K562 (cell line): ENCODE measurements around the gene COPE. TPM values are rescaled to one million over a fixed set of nuclear protein-coding genes. Genes with fewer than 3 reads are reported as not detected.
A peak's percentile ranks its signal among the peaks of the same experiment; 100 is the strongest.

Experiments
- ATAC-seq: fragments of 200-7000 bp; cut with Tn5 transposase; 3 replicates; pipeline ENCODE4 v1.9.1; 2020; ENCODE audit warnings: moderate library complexity
- BruUV-seq: library from RNA; stranded (reverse); fragments of 400-500 nt; replicated peaks from 2 replicates; lab custom pipeline; 2021; lab: Mats Ljungman, UMichigan
- CTCF ChIA-PET: fragments of 300-600 bp; formaldehyde crosslinking; extraction: SDS; loops from one replicate; lab custom pipeline; 2021; ENCODE audit warnings: low intra/inter-chr PET ratio; lab: Yijun Ruan, JAX
- POLR2A ChIA-PET: fragments of 300-600, 350-650 bp; sonication (Branson Sonifier 250); formaldehyde crosslinking; extraction: SDS; loops from one replicate; lab custom pipeline; 2021; ENCODE audit warnings: antibody characterized with exemption, inconsistent platforms; lab: Yijun Ruan, JAX
- DNase-seq, 4 experiments: peaks; one replicate each; pipeline versions ENCODE4 v3.0.0 to v3.0.0-alpha.2; 2011 to 2018; ENCODE audit warnings: low spot score in 3 of 4, mixed read lengths in 3 of 4; ENCODE audit errors: extremely low read depth in 1 of 4
- FAIRE-seq: peaks from 2 replicates; lab custom pipeline; 2011; peaks lifted over from hg19 to GRCh38; lab: Jason Lieb, UNC
- H2AFZ ChIP-seq: 2 replicates; pipeline ENCODE4 v1.6.0; 2011; ENCODE audit warnings: low read depth, low read length, control low read depth, inconsistent platforms
- H3K27ac ChIP-seq: fragments of 200-600 bp; 3 replicates; pipeline ENCODE4 v1.8.0; 2011; ENCODE audit warnings: low read depth, mild to moderate bottlenecking, control low read depth, inconsistent platforms, low read length, moderate library complexity, mixed read lengths; ENCODE audit errors: extremely low read depth
- H3K27me3 ChIP-seq, 2 experiments: fragments of 300-600 bp in 1 of 2; 2 replicates in 1 of 2; 3 replicates in 1 of 2; pipeline versions ENCODE4 v1.6.0 to v1.8.0; 2011; ENCODE audit warnings: inconsistent platforms in 2 of 2, low read length in 2 of 2, mild to moderate bottlenecking in 1 of 2, mixed read lengths in 1 of 2, moderate library complexity in 1 of 2; ENCODE audit not compliant: control insufficient read depth in 2 of 2, insufficient read depth in 2 of 2
- H3K36me3 ChIP-seq: fragments of 300-600 bp; 3 replicates; pipeline ENCODE4 v1.8.0; 2011; ENCODE audit warnings: mild to moderate bottlenecking, low read length, inconsistent platforms; ENCODE audit not compliant: control insufficient read depth, insufficient read depth
- H3K4me1 ChIP-seq, 2 experiments: fragments of 200-600 bp in 1 of 2; replicated peaks in 1 of 2; 2 replicates in 1 of 2; 3 replicates in 1 of 2; pipeline versions ENCODE4 v1.5.1 to v1.8.0; 2011; ENCODE audit warnings: inconsistent platforms in 2 of 2, low read length in 2 of 2, mild to moderate bottlenecking in 1 of 2, mixed read lengths in 1 of 2, moderate library complexity in 1 of 2; ENCODE audit not compliant: control insufficient read depth in 2 of 2, insufficient read depth in 2 of 2
- H3K4me2 ChIP-seq: 2 replicates; pipeline ENCODE4 v1.6.1; 2011; ENCODE audit warnings: low read length, control low read depth, inconsistent platforms, mixed read lengths; ENCODE audit not compliant: insufficient read depth
- H3K4me3 ChIP-seq: fragments of 200-600 bp; sonication (generic), shearing (Covaris generic); 2 replicates; pipeline ENCODE4 v1.5.1; 2016; ENCODE audit warnings: control low read depth, inconsistent platforms
- H3K79me2 ChIP-seq: fragments of 200-600 bp; 3 replicates; pipeline ENCODE4 v1.8.0; 2011; ENCODE audit warnings: low read length, inconsistent platforms; ENCODE audit not compliant: control insufficient read depth, insufficient read depth
- H3K9ac ChIP-seq, 2 experiments: 2 replicates each; pipeline versions ENCODE4 v1.6.0 to v1.6.1; 2011; ENCODE audit warnings: low read depth in 2 of 2, low read length in 2 of 2, control low read depth in 1 of 2, inconsistent platforms in 1 of 2, mild to moderate bottlenecking in 1 of 2, mixed read lengths in 1 of 2; ENCODE audit not compliant: insufficient read depth in 1 of 2
- H3K9me1 ChIP-seq: one replicate; pipeline ENCODE4 v1.6.0; 2011; ENCODE audit warnings: inconsistent platforms, mild to moderate bottlenecking, low read length, moderate library complexity; ENCODE audit not compliant: control insufficient read depth, insufficient read depth
- H3K9me3 ChIP-seq: replicated peaks from 2 replicates; pipeline ENCODE4 v1.5.1; 2011; ENCODE audit warnings: low read depth, low read length, inconsistent platforms; ENCODE audit not compliant: control insufficient read depth, insufficient read depth
- H4K20me1 ChIP-seq: replicated peaks from 2 replicates; pipeline ENCODE4 v1.6.1; 2011; ENCODE audit warnings: low read length, inconsistent platforms, mixed read lengths; ENCODE audit not compliant: control insufficient read depth, insufficient read depth
- CBX5 ChIP-seq: IDR thresholded peaks from 2 replicates; pipeline ENCODE4 v1.6.1; 2014; ENCODE audit warnings: low read depth, borderline replicate concordance
- CHCHD3 ChIP-seq: fragments of 250-450 bp; sonication (Bioruptor Pico); IDR thresholded peaks from 2 replicates; pipeline ENCODE4 v2.1.2; 2022; ENCODE audit warnings: mild to moderate bottlenecking
- EHMT2 ChIP-seq: fragments of 450-650 bp; IDR thresholded peaks from 2 replicates; pipeline ENCODE4 v1.6.1; 2018; ENCODE audit warnings: antibody characterized with exemption
- ELF4 ChIP-seq: fragments of 450-650 bp; formaldehyde crosslinking; IDR thresholded peaks from 2 replicates; pipeline ENCODE4 v1.4.0; 2022; ENCODE audit warnings: missing genetic modification characterization
- HMGN3 ChIP-seq: IDR thresholded peaks from 2 replicates; pipeline ENCODE4 v1.6.1; 2011; ENCODE audit warnings: borderline replicate concordance, low read depth, mild to moderate bottlenecking, mixed read lengths, low read length; ENCODE audit not compliant: insufficient read length; ENCODE audit errors: extremely low read depth
- NKRF ChIP-seq: fragments of 450-650 bp; IDR thresholded peaks from 2 replicates; pipeline ENCODE4 v1.6.1; 2016; ENCODE audit warnings: borderline replicate concordance
- POLR2AphosphoS5 ChIP-seq: IDR thresholded peaks from 2 replicates; pipeline ENCODE4 v1.6.1; 2011; ENCODE audit warnings: mild to moderate bottlenecking, low read depth, low read length, moderate library complexity; ENCODE audit not compliant: control insufficient read depth, insufficient read depth
- POLR2G ChIP-seq: fragments of 200-400 bp; formaldehyde crosslinking; IDR thresholded peaks from 2 replicates; pipeline ENCODE4 v1.6.1; 2017; ENCODE audit warnings: low read depth, mild to moderate bottlenecking, antibody characterized with exemption, low read length, moderate library complexity
- PURB ChIP-seq: sonication (generic); formaldehyde crosslinking; IDR thresholded peaks from 2 replicates; pipeline ENCODE4 v1.9.0; 2021; ENCODE audit warnings: low read depth, mild to moderate bottlenecking, missing genetic modification reagents
- SMAD3 ChIP-seq: fragments of 450-650 bp; formaldehyde crosslinking; conservative IDR thresholded peaks from 2 replicates; pipeline ENCODE4 v1.4.0; 2020; ENCODE audit warnings: mild to moderate bottlenecking
- ZNF280B ChIP-seq: fragments of 250-450 bp; sonication (Bioruptor Pico); IDR thresholded peaks from 2 replicates; pipeline ENCODE4 v1.5.1; 2021; ENCODE audit warnings: mild to moderate bottlenecking
- ZNF586 ChIP-seq: fragments of 450-650 bp; formaldehyde crosslinking; conservative IDR thresholded peaks from 2 replicates; pipeline ENCODE4 v1.4.0; 2020; ENCODE audit warnings: mild to moderate bottlenecking, moderate library complexity
- WGBS: fragments of 100-300 bp; shearing (Covaris generic); methylation state at CpG from one replicate; pipeline ENCODE4 v1.1.6; 2016; ENCODE audit warnings: low coverage, mixed read lengths; ENCODE audit not compliant: insufficient coverage; ENCODE audit errors: missing lambda C conversion rate; 5-methylcytosine and 5-hydroxymethylcytosine counted together
- in situ Hi-C: fragments of 300-500 bp; cut with MboI; formaldehyde crosslinking; loops from 4 replicates; pipeline ENCODE4 v1.15.0; 2018; ENCODE audit warnings: inconsistent platforms, mixed read lengths
- intact Hi-C: fragments of 100-400 bp; cut with micrococcal nuclease; formaldehyde crosslinking; loops from 2 replicates; pipeline ENCODE4 v1.14.2; 2022
- polyA plus RNA-seq, 8 experiments: library from polyadenylated mRNA; depleted of rRNA in 4 of 8; stranded (reverse) in 5 of 8; unstranded in 3 of 8; fragments of >200 nt; fragmentation: Nextera tagmentation in 2 of 8; fragmentation: Illumina TruSeq in 1 of 8; extraction: Ambion mirVana in 2 of 8; extraction: Trizol in 1 of 8; gene quantifications; 2 replicates each; pipeline versions ENCODE4 v1.2.1 to v1.2.3, GENCODE V29; 2011 to 2014; ENCODE audit warnings: inconsistent platforms in 1 of 8, missing spikeins in 1 of 8
- total RNA-seq, 7 experiments: library from RNA; depleted of rRNA in 6 of 7; stranded (reverse); fragments of >200 nt in 6 of 7; fragmentation: Illumina TruSeq in 2 of 7; extraction: Trizol in 2 of 7; gene quantifications; 2 replicates each; pipeline versions ENCODE4 v1.2.1 to v1.2.3, GENCODE V29; 2011 to 2021; ENCODE audit warnings: low replicate concordance in 1 of 7

The COPE gene
- total and polyA plus RNA-seq, 9 of the 15 experiments (the other 6 are each of a cell fraction or from before 2014, with no cell fraction given) = 5.8 to 273 (median 147) TPM

GRCh38 chr19:18860725-18861124 is 58.5 kb downstream of the COPE start:
- BruUV-seq = no TSS peak
- in situ Hi-C loops = loop anchor here (5.0 kb wide), 1 partner anchor 408 kb away; no protein-coding TSS in a partner anchor
- CTCF ChIA-PET = no interaction called here
- Histone ChIP-seq H3K9ac (no peak overlapping the region), H4K20me1 (peaks cover 7% of the 10 kb centered on the region; the same call in 1 of the 2 replicates), H3K27ac (no peak overlapping the region), H3K27me3 (no peaks in the 10 kb centered on the region), H3K36me3 (peaks cover 99% of the 10 kb centered on the region; the same call in 2 of the 3 replicates), H3K4me3 (no peak overlapping the region), H3K4me1 (peaks cover 0 to 9% of the 10 kb centered on the region in 2 experiments; a peak in 1 of 5 replicates), H3K9me3 (no peaks in the 10 kb centered on the region), H3K9me1 (peaks cover 6% of the 10 kb centered on the region), H2AFZ (no peak overlapping the region), H3K79me2 (no peaks in the 10 kb centered on the region), H3K4me2 (no peak overlapping the region)
- POLR2A ChIA-PET = interaction anchor here (1.0 kb wide), 1 partner anchor 12 kb away, joined by 3 read pairs; no protein-coding TSS in a partner anchor
- intact Hi-C loops = no loop called here
- WGBS = 93% methylated on average over 16 of the region's 17 CpGs
- no peak for ATAC-seq
- no peak for FAIRE-seq
- DNase-seq = no peak
- peak; percentile 58; the same call in 1 of the 2 replicates for TF ChIP-seq POLR2G
- TF ChIP-seq ELF4 (CRISPR knock-in tag) = no peak

- Histone ChIP-seq H2AFZ (no peak overlapping the region), H3K9me1 (peaks cover 3% of the 10 kb centered on the region), H3K4me1 (peaks cover 0 to 5% of the 10 kb centered on the region in 2 experiments; a peak in 1 of 5 replicates), H3K4me3 (no peak overlapping the region), H3K36me3 (peaks cover 99% of the 10 kb centered on the region; the same call in 2 of the 3 replicates), H3K27ac (no peak overlapping the region), H3K9me3 (no peaks in the 10 kb centered on the region), H3K4me2 (no peak overlapping the region), H4K20me1 (peaks cover 7% of the 10 kb centered on the region; the same call in 1 of the 2 replicates), H3K9ac (no peak overlapping the region), H3K79me2 (no peaks in the 10 kb centered on the region), H3K27me3 (no peaks in the 10 kb centered on the region)
- POLR2A ChIA-PET = no interaction called here
- no peak for DNase-seq
- no TSS peak for BruUV-seq
- in situ Hi-C loops (loop anchor here (5.0 kb wide), 1 partner anchor 408 kb away; no protein-coding TSS in a partner anchor), intact Hi-C loops (no loop called here)
- FAIRE-seq = no peak
- CTCF ChIA-PET = no interaction called here
- ATAC-seq = no peak
- WGBS = 95% methylated on average over 9 of the region's 11 CpGs
- TF ChIP-seq POLR2AphosphoS5 (no peak), EHMT2 (no peak), SMAD3 (CRISPR knock-in tag) (no peak), CHCHD3 (no peak), CBX5 (no peak), ZNF280B (CRISPR knock-in tag) (no peak), NKRF (no peak), ZNF586 (CRISPR knock-in tag) (no peak), HMGN3 (no peak), PURB (no peak)
Observed at GRCh38 chr19:18860302-18860700, 58.9 kb downstream of the COPE start.
